ENCODE measurements around the gene RUNX2.

Gene RUNX2

GRCh38 chr6:45470131-45470738 is 142.1 kb downstream of the RUNX2 start:
- Histone ChIP-seq H4K91ac (ENCODE audit: low read depth, low read length) (no peak overlapping the region), H3K79me2 (ENCODE audit: control insufficient read depth, insufficient read depth, low read length, poor library complexity) (no peaks in the 10 kb centered on the region), H3K9me3 (ENCODE audit: insufficient read depth, low read depth, low read length) (no peaks in the 10 kb centered on the region), H4K8ac (ENCODE audit: low read depth, low read length) (no peak overlapping the region), H3K9ac (ENCODE audit: low read length) (no peak overlapping the region), H2BK120ac (ENCODE audit: insufficient read depth, low read length, poor library complexity) (no peak overlapping the region), H2BK12ac (ENCODE audit: low read length) (no peak overlapping the region), H3K23ac (ENCODE audit: low read length) (no peak overlapping the region), H3K4ac (ENCODE audit: low read depth, low read length) (no peak overlapping the region), H3K27me3 (ENCODE audit: insufficient read depth, low read length) (no peaks in the 10 kb centered on the region), H3K18ac (ENCODE audit: low read length) (no peak overlapping the region), H2AK5ac (ENCODE audit: low read length) (no peak overlapping the region), H3K36me3 (ENCODE audit: control insufficient read depth in 1 of 2, insufficient read depth in 2 of 2, low read length in 2 of 2) (no peaks in the 10 kb centered on the region), H2AFZ (ENCODE audit: insufficient read depth, low read length, poor library complexity) (no peak overlapping the region), H4K12ac (ENCODE audit: low read depth, low read length) (no peak overlapping the region), H3K79me1 (ENCODE audit: low read length) (no peaks in the 10 kb centered on the region), H3K27ac (ENCODE audit: low read depth, low read length) (no peak overlapping the region), H2BK5ac (ENCODE audit: low read depth, low read length, poor library complexity) (no peak overlapping the region), H3K14ac (ENCODE audit: low read length) (no peak overlapping the region), H3K4me3 (ENCODE audit: low read depth, low read length) (no peak overlapping the region), H3K4me2 (ENCODE audit: low read length) (no peak overlapping the region), H3K4me1 (ENCODE audit: control insufficient read depth in 1 of 2, insufficient read depth in 2 of 2, low read length in 2 of 2) (no peaks in the 10 kb centered on the region)
- no CpG with 5 or more reads among the region's 4 CpGs for WGBS (ENCODE audit: extremely low coverage, insufficient coverage, insufficient read length)
- no peak for DNase-seq

GRCh38 chr6:45472382-45472781 is 144.3 kb downstream of the RUNX2 start:
- H2BK120ac ChIP-seq (ENCODE audit: insufficient read depth, low read length, poor library complexity): no peak overlapping the region
- no peak overlapping the region for H3K18ac ChIP-seq (ENCODE audit: low read length)
- no peak overlapping the region for H2BK5ac ChIP-seq (ENCODE audit: low read depth, low read length, poor library complexity)
- peak overlapping the region; percentile 72 for H3K9ac ChIP-seq (ENCODE audit: low read length)
- no peak overlapping the region for H3K23ac ChIP-seq (ENCODE audit: low read length)
- no peaks in the 10 kb centered on the region for H3K27me3 ChIP-seq (ENCODE audit: insufficient read depth, low read length)
- H3K79me1 ChIP-seq (ENCODE audit: low read length): no peaks in the 10 kb centered on the region
- DNase-seq: no peak
- no peak overlapping the region for H4K8ac ChIP-seq (ENCODE audit: low read depth, low read length)
- no peak overlapping the region for H3K4ac ChIP-seq (ENCODE audit: low read depth, low read length)
- H3K36me3 ChIP-seq (ENCODE audit: control insufficient read depth in 1 of 2, insufficient read depth in 2 of 2, low read length in 2 of 2): no peaks in the 10 kb centered on the region
- H3K79me2 ChIP-seq (ENCODE audit: control insufficient read depth, insufficient read depth, low read length, poor library complexity): no peaks in the 10 kb centered on the region
- WGBS (ENCODE audit: extremely low coverage, insufficient coverage, insufficient read length): no CpG with 5 or more reads among the region's 7 CpGs
- no peak overlapping the region for H3K4me2 ChIP-seq (ENCODE audit: low read length)
- H3K4me3 ChIP-seq (ENCODE audit: low read depth, low read length): no peak overlapping the region
- no peak overlapping the region for H2AK5ac ChIP-seq (ENCODE audit: low read length)
- H2AFZ ChIP-seq (ENCODE audit: insufficient read depth, low read length, poor library complexity): no peak overlapping the region
- H4K12ac ChIP-seq (ENCODE audit: low read depth, low read length): no peak overlapping the region
- H4K91ac ChIP-seq (ENCODE audit: low read depth, low read length): no peak overlapping the region
- no peaks in the 10 kb centered on the region for H3K9me3 ChIP-seq (ENCODE audit: insufficient read depth, low read depth, low read length)
- no peak overlapping the region for H2BK12ac ChIP-seq (ENCODE audit: low read length)
- no peaks in the 10 kb centered on the region for H3K4me1 ChIP-seq (ENCODE audit: control insufficient read depth in 1 of 2, insufficient read depth in 2 of 2, low read length in 2 of 2)
- H3K14ac ChIP-seq (ENCODE audit: low read length): no peak overlapping the region
- no peak overlapping the region for H3K27ac ChIP-seq (ENCODE audit: low read depth, low read length)

- no CpG with 5 or more reads among the region's 13 CpGs for WGBS (ENCODE audit: extremely low coverage, insufficient coverage, insufficient read length)
- H3K18ac ChIP-seq (ENCODE audit: low read length): no peak overlapping the region
- H3K4me2 ChIP-seq (ENCODE audit: low read length): no peak overlapping the region
- no peak for DNase-seq
- H3K79me2 ChIP-seq (ENCODE audit: control insufficient read depth, insufficient read depth, low read length, poor library complexity): no peaks in the 10 kb centered on the region
- H2AFZ ChIP-seq (ENCODE audit: insufficient read depth, low read length, poor library complexity): no peak overlapping the region
- no peak overlapping the region for H4K12ac ChIP-seq (ENCODE audit: low read depth, low read length)
- no peak overlapping the region for H4K8ac ChIP-seq (ENCODE audit: low read depth, low read length)
- no peak overlapping the region for H3K4me3 ChIP-seq (ENCODE audit: low read depth, low read length)
- no peak overlapping the region for H3K4ac ChIP-seq (ENCODE audit: low read depth, low read length)
- H3K9ac ChIP-seq (ENCODE audit: low read length): no peak overlapping the region
- no peaks in the 10 kb centered on the region for H3K36me3 ChIP-seq (ENCODE audit: control insufficient read depth in 1 of 2, insufficient read depth in 2 of 2, low read length in 2 of 2)
- H3K9me3 ChIP-seq (ENCODE audit: insufficient read depth, low read depth, low read length): no peaks in the 10 kb centered on the region
- no peak overlapping the region for H3K27ac ChIP-seq (ENCODE audit: low read depth, low read length)
- no peak overlapping the region for H2BK120ac ChIP-seq (ENCODE audit: insufficient read depth, low read length, poor library complexity)
- H3K27me3 ChIP-seq (ENCODE audit: insufficient read depth, low read length): no peaks in the 10 kb centered on the region
- no peak overlapping the region for H2BK12ac ChIP-seq (ENCODE audit: low read length)
- no peak overlapping the region for H2BK5ac ChIP-seq (ENCODE audit: low read depth, low read length, poor library complexity)
- H4K91ac ChIP-seq (ENCODE audit: low read depth, low read length): no peak overlapping the region
- H3K79me1 ChIP-seq (ENCODE audit: low read length): no peaks in the 10 kb centered on the region
- H3K14ac ChIP-seq (ENCODE audit: low read length): no peak overlapping the region
- H2AK5ac ChIP-seq (ENCODE audit: low read length): no peak overlapping the region
- no peaks in the 10 kb centered on the region for H3K4me1 ChIP-seq (ENCODE audit: control insufficient read depth in 1 of 2, insufficient read depth in 2 of 2, low read length in 2 of 2)
- H3K23ac ChIP-seq (ENCODE audit: low read length): no peak overlapping the region
These were observed 145.2 kb downstream of the RUNX2 start for GRCh38 chr6:45473121-45473993.

- no peak overlapping the region for H3K23ac ChIP-seq (ENCODE audit: low read length)
- no peak overlapping the region for H3K18ac ChIP-seq (ENCODE audit: low read length)
- H3K9me3 ChIP-seq (ENCODE audit: insufficient read depth, low read depth, low read length): no peaks in the 10 kb centered on the region
- no peak overlapping the region for H3K27ac ChIP-seq (ENCODE audit: low read depth, low read length)
- no peak overlapping the region for H2AK5ac ChIP-seq (ENCODE audit: low read length)
- no peak overlapping the region for H4K8ac ChIP-seq (ENCODE audit: low read depth, low read length)
- H2BK120ac ChIP-seq (ENCODE audit: insufficient read depth, low read length, poor library complexity): no peak overlapping the region
- no CpG with 5 or more reads among the region's 2 CpGs for WGBS (ENCODE audit: extremely low coverage, insufficient coverage, insufficient read length)
- no peaks in the 10 kb centered on the region for H3K27me3 ChIP-seq (ENCODE audit: insufficient read depth, low read length)
- H3K4me1 ChIP-seq (ENCODE audit: control insufficient read depth in 1 of 2, insufficient read depth in 2 of 2, low read length in 2 of 2): no peaks in the 10 kb centered on the region
- H3K14ac ChIP-seq (ENCODE audit: low read length): no peak overlapping the region
- H3K4me2 ChIP-seq (ENCODE audit: low read length): no peak overlapping the region
- no peak overlapping the region for H2BK5ac ChIP-seq (ENCODE audit: low read depth, low read length, poor library complexity)
- H3K4me3 ChIP-seq (ENCODE audit: low read depth, low read length): no peak overlapping the region
- no peak overlapping the region for H3K4ac ChIP-seq (ENCODE audit: low read depth, low read length)
- no peaks in the 10 kb centered on the region for H3K79me2 ChIP-seq (ENCODE audit: control insufficient read depth, insufficient read depth, low read length, poor library complexity)
- no peaks in the 10 kb centered on the region for H3K36me3 ChIP-seq (ENCODE audit: control insufficient read depth in 1 of 2, insufficient read depth in 2 of 2, low read length in 2 of 2)
- no peak overlapping the region for H2BK12ac ChIP-seq (ENCODE audit: low read length)
- DNase-seq: no peak
- no peak overlapping the region for H4K91ac ChIP-seq (ENCODE audit: low read depth, low read length)
- H3K9ac ChIP-seq (ENCODE audit: low read length): no peak overlapping the region
- H4K12ac ChIP-seq (ENCODE audit: low read depth, low read length): no peak overlapping the region
- H2AFZ ChIP-seq (ENCODE audit: insufficient read depth, low read length, poor library complexity): no peak overlapping the region
- H3K79me1 ChIP-seq (ENCODE audit: low read length): no peaks in the 10 kb centered on the region
These were observed 146.2 kb downstream of the RUNX2 start for GRCh38 chr6:45474376-45474775.

Measured in trophoblast cell (in vitro differentiated cells and primary cell).